HG02610 (cell line): Measurements from ENCODE around the gene KIF15.
"Not testable (repeated sequence)": the region's sequence is repeated elsewhere in the genome, so short reads cannot be mapped to it uniquely, and the experiment has no call there.

Experiments
- ATAC-seq: cut with Tn5 transposase; IDR thresholded peaks from one replicate; pipeline ENCODE4 v1.9.1; 2021; ENCODE audit warnings: mild to moderate bottlenecking, moderate library complexity; ENCODE audit not compliant: unreplicated experiment

KIF15 gene

GRCh38 chr3:44816334-44816733 lies 54.7 kb downstream of the KIF15 start:
- ATAC-seq: not testable (repeated sequence)

DNA sequence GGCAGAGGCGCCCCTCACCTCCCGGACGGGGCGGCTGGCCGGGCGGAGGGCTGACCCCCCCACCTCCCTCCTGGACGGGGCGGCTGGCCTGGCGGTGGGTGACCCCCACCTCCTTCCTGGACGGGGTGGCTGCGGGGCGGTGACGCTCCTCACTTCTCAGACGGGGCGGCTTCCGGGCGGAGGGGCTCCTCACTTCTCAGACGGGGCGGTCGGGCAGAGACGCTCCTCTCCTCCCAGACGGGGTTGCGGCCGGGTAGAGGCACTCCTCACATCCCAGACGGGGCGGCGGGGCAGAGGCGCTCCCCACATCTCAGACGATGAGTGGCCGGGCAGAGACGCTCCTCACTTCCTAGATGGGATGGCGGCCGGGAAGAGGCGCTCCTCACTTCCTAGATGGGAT lies 59.6 kb downstream of the KIF15 start:
- not testable (repeated sequence) for ATAC-seq

DNA sequence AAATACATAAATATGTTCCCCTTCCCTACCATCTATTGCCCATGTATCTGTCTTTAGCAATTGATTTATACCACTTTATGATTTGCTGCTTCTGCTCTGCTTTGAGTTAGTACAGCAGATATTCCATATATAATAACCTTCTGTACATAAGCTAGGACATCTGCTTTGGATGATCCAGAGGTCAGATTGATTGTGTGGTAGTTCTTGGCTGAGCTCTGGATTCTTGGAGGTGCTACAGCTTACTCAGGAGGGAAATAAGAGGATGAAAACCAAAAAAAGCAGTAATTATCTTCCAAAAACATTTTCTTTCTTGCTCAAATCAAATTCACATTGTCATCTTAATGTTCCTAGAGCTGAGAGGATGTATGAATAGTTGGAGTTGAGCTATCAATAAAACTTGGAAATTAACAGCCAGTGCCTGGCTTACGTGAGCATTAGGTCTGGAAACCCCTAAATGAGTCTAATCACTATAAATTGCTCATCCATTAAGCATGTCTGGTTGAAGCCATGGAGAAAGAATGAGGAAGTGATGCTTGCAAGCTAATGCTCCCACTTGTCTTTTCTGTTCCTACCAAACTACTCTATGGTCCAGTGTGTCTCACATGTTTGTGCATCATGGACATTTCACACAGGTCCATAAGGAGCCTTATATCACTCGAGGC lies 63.8 kb downstream of the KIF15 start:
- ATAC-seq: no peak

DNA sequence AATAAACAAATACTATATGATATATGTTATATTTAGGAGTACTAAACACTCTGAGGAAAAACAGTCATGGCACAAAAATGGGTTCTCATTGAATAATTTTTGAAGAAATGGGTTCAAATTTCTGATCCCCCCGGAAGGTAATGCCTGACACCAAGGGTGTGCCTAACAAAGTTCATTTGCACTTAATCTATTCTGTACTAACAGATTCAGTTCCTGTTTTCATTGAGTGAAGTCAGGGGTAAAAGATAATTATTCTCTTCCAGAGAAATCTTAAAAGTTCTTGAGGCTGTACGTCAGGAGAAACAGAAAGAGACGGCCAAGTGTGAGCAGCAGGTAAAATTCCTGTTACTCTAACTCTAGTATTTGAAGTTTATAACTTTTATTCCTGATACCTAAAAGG lies 65.6 kb downstream of the KIF15 start:
- ATAC-seq: no peak

DNA sequence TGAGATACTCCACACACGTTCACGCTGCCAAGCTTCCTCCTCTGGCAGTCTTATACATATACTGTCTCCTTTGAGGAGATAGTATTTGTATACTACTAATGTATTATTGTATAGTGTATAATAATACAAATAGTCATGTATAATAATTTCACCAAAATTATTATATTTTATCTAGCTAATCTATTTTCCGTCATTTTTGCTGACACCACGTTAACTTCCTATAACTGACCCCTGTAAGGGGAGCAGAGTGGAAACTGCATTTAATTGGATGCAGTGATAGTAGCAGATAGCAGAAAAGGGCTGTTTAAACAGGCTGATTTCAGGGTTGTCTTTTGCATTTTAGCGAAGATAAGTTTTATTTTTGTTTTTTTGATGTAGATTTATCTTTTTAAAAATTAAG lies 69.6 kb downstream of the KIF15 start:
- ATAC-seq: no peak

DNA sequence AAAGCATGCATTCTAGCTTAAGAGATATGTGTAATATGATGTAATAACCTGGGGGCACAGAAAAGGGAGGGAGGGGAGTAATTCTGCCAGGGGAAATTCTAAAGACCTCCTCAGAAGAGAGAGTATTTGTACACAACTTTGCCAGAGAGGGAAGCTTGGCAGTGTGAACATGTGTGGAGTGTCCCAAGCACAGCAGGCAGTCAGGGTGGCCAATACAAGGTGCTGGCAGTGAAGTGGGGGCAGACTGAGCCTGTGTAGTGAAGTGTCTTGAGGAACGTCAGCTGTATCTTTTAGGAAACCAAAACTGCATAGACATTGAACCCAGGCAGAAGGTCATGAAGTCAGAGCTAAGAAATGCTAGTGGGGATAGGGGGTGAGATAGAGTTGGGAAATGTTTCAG lies 70.4 kb downstream of the KIF15 start:
- ATAC-seq: no peak

DNA sequence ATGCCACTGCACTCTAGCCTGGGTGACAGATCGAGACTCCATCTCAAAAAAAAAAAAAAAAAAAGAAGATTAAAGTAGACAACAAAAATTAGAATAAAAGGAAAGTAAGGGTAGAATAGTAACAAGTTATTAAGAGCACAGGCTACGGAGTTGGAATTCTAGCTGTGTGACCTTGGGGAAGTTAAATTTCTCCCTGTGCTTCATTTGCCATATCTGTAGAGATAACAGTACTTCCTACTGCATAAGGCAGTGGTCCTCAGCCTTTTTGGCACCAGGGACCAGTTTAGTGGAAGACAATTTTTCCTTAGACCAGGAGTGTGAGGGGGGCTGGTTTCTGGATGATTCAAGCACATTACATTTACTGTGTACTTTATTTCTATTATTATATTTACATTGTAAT lies 71.4 kb downstream of the KIF15 start:
- no peak for ATAC-seq

DNA sequence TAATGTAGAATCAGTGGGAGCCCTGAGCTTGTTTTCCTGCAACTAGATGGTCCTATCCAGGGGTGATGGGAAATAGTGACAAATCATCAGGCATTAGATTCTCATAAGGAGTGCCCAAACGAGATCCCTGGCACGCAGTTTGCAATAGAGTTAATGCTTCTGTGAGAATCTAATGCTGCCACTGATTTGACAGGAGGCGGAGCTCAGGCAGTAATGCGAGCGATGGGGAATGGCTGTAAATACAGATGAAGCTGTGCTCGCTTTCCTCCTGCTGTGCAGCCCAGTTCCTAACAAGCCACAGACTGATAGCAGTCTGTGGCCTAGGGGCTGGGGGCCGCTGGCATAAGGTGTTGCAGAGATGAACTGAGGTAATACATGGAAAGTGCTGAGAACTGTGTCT lies 71.8 kb downstream of the KIF15 start:
- no peak for ATAC-seq

GRCh38 chr3:44835684-44836083 lies 74.1 kb downstream of the KIF15 start:
- ATAC-seq: no peak

DNA sequence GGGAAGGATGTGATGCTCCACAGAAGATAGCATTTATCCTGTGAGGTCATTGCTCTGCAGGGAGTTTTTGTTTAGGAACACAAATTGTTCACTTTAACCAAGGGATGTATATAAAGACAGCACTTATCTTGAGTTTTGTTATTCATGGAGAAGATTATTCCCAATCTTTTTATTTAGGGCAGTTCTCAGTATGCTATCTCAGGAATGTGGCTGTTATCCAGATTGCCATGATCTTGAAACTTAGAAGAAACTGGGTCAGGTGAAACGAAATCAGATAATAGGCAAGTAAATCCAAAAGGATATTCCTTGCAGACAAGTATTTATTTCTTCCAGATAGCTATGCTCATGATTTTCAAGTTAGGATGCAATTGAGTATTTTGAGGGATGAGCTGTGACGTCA lies 80.8 kb downstream of the KIF15 start:
- no peak for ATAC-seq

- ATAC-seq: no peak
Observed at GRCh38 chr3:44845528-44846520, 84.2 kb downstream of the KIF15 start.

DNA sequence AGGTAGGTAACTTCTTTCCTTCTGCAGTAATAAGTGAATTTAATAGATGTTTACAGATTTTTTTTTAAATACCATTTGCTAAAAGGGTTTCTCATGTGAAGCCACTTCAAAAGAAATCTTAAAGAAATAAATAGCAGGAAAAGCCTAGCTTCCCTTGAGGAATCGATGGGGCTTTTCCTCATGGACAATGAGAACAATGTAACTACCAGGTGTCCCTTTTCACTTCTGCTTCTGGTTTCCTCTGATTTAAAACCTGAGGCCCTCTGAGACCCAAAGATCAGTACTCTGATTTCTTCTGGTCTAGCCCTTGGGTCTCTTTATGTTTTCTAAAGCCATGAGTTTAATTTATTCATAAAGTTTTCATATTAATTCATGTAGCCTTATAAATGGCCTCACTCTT lies 87.0 kb downstream of the KIF15 start:
- ATAC-seq: no peak

DNA sequence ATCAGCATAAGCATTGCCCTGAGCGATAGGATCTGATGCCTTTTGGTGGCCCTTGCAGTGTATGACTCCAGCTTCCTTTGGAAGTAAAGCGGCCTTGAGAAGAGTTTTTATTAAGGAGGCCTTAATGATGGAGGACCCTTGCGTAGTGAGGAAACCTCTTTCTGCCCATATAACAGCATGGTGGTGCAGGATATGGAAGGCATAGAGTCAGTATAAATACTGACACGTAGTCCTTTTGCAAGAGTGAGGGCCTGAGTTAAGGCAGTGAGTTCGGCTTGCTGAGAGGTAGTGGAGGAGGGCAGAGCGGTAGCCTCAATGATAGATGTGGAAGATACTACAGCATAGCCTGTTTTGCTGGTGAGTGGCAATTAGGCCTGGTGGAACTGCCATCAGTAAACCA lies 95.1 kb downstream of the KIF15 start:
- not testable (repeated sequence) for ATAC-seq

DNA sequence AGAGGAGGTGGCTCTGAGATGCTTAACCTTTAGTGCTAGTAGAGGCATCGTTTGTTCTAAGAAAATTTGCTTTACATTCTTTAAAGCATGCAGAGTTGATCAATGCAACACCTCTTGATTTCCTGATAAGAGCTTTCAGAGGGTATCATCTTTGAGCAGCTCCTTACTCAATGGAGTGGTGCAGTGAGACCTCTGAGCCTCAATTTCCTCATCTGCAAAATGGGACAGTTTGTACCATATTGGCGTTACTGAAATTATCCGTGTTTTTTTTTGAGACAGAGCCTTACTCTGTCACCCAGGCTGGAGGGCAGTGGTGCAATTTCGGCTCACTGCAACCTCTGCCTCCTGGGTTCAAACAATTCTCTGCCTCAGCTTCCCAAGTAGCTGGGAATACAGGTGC lies 98.5 kb downstream of the KIF15 start:
- ATAC-seq: no peak

GRCh38 chr3:44861412-44862225 lies 100.0 kb downstream of the KIF15 start, which contains the start of gene TMEM42:
Gene TMEM42, plus strand, starts transcription at chr3:44861912. Its CDS starts 13 bp downstream, at chr3:44861925.
- peak; percentile 96 for ATAC-seq

- ATAC-seq: peak; percentile 27
Observed at GRCh38 chr3:44862226-44862637, 100.6 kb downstream of the KIF15 start.

DNA sequence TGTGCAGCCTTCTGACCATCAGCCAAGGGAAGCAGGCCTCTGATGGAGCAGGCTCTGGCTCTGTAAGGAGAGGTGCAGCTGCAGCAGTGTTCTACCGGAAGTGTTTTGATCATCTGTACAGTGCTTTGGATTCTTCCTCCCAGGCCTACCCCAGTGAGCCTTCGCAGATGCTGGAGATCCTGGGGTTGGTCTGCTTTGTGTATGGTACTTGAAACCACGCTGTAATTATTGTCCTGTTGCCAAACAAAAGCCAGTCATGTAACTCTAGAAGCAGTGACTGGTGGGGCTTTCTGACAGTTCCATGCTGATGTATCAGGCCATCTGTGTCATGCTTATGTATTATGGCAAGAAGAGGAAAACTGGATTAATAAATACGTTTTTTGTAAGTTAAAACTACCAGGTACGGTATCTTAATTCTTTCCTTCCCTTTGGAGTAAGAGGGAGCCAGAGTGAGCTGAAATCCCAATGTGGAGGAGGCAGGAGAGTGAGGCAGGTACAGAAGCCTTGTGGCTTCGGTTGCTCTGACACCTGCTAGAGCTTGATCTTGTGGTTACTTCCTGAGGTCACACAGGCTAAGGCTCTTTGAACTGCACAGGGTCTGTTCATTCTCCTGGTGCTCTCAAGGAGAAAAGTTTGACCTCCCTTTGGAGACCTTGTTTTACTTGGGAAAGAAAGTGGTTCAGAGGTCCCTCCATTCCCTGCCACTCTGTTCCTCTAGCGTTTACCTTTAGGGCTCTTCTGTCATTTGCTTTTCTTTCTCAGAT lies 103.9 kb downstream of the KIF15 start:
- ATAC-seq: no peak

GRCh38 chr3:44867421-44868111 lies 106.0 kb downstream of the KIF15 start:
- no peak for ATAC-seq

GRCh38 chr3:44870375-44871061 lies 108.9 kb downstream of the KIF15 start:
- ATAC-seq: no peak
